Activated CD8-positive, alpha-beta memory T cell treated with anti-CD3 and anti-CD28 coated beads for 1 hour (primary cell): Measurements from ENCODE around the gene ZNF727.
"Not testable (repeated sequence)": the region's sequence is repeated elsewhere in the genome, so short reads cannot be mapped to it uniquely, and the experiment has no call there.

Experiments used
- DNase-seq, 2 donors: peaks; one replicate each; pipeline ENCODE4 v3.0.0-alpha.2; 2020; ENCODE audit warnings: low read depth in 1 of 2; ENCODE audit errors: extremely low read depth in 1 of 2

Gene ZNF727

DNA sequence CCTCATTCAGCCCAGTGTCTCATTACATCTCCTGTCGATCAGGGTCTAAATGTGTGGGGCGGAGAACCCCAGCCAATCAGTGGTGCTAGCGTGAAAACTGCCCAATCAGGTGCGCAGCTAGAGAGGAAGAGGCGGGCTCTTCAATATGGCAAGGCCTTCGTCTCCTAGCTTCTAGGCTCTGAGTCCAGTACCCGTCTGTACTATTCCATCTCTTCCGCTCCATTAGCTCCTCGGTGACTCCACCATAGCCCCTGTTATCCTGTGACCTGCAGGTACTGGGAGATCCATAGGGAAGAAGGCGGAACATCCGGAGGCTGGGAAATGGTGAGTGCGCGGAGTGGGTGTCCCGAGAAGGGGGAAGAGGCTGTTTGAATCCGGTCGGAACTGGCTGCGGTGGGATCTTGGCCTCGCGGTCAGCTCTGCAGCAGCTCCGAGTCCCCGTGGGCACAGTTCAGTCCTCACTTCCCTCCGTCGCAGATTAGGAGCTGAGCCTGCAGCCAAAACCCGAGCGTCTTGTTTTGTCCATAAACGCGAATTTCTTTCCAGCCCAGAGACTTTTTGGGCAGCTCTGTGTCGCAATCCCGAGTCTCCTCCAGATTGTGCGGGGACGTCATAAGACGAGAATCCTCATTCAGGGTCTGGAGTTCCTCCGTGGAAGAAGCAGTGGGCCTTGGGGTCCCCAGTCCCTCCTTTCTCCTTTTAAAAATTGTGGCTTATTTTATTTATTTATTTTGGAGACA, at the start of gene ZNF727:
ZNF727 (plus strand) TSS at position 134 of the 740 bp plus-strand sequence; CDS start at position 322, 188 bp downstream.
- no peak for DNase-seq

GRCh38 chr7:63998549-63998948, 46.7 kb upstream of the ZNF727 start, which contains the start of gene ZNF722:
Gene ZNF722 (plus strand): TSS chr7:63998849. CDS start chr7:63998962, 113 bp downstream.
- no peak for DNase-seq

DNA sequence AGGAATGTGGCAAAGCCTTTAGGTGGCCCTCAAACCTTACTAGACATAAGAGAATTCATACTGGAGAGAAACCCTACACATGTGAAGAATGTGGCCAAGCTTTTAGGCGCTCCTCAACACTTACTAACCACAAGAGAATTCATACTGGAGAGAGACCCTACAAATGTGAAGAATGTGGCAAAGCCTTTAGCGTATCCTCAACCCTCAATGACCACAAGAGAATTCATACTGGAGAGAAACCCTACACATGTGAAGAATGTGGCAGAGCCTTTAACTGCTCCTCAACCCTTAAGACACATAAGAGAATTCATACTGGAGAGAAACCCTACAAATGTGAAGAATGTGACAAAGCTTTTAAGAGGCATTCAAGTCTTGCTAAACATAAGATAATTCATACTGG, 29.7 kb upstream of the ZNF727 start:
- not testable (repeated sequence) for DNase-seq

DNA sequence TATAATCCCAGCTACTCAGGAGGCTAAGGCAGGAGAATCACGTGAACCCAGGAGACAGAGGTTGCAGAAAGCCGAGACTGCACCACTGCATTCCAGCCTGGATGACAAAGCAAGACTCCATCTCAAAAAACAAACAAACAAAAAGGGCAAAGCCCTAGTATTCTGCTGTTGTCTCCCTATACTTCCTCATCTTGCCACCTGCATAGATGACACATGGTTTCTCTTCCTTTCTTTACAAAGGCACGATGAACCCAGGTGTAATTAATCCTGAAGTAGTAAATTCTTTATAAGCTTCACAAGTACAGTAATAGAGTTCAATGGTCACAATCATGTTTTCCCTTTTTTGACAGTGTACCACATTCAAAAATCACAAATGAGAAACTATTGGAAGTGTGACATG, 9.8 kb upstream of the ZNF727 start:
- DNase-seq: no peak

DNA sequence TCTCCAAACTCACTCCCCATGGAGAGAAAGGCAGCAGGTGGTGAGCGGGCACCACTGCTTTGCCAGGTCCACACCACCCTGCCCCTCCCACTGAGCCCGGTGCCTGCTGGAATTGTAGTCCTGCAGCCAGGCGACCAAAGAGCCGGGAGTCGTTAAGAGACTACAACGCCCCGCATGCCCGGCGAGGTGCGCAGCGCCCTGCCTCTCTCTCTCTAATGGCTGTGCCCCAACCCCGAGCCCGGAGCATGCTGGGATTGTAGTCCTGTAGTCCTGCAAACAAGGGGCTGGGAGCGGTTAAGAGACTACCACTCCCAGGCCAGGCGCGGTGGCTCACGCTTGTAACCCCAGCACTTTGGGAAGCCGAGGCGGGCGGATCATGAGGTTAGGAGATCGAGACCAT, 8.1 kb upstream of the ZNF727 start:
- no peak for DNase-seq

- DNase-seq: no peak
Measured at GRCh38 chr7:64046041-64046389, 781 bp downstream of the ZNF727 start.

GRCh38 chr7:64077837-64078698, 32.8 kb downstream of the ZNF727 start:
- not testable (repeated sequence) for DNase-seq

DNA sequence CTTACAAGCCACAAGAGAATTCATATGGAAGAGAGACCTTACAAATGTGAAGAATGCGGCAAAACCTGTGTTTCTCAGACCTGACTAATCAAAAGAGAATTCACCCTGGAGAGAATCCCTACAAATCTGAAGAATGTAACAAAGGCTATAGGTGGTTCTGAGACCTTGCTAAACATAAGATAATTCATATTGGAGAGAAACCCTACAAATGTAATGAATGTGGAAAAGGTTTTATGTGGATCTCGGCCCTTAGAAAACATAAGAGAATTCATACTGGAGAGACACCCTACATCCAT, 33.4 kb downstream of the ZNF727 start:
- DNase-seq: no peak

DNA sequence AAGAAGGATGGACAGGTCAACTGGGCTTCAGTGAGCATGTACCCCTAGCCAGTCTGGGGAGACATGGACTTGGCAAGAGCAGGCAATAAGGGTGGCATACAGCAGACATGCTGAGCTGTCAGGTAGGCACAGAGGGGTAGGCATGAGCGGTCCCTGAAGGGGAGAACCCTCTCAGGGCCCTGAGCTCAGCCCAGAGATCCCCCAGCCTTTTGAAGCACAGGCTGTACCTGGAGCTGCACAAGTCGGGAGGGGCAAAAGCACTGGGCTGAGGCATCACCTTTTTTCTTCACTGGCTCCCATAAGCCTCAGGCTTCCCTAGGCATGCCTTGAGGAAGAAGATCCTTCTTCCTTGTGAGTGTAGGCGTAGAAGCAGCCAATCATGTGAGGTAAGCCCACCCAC, 42.3 kb downstream of the ZNF727 start:
- DNase-seq: no peak

- not testable (repeated sequence) for DNase-seq
Measured at GRCh38 chr7:64088863-64089262, 43.6 kb downstream of the ZNF727 start.
